HepG2 (cell line): ENCODE data around the gene TEX30. TPM values are rescaled to one million over a fixed set of nuclear protein-coding genes. Genes with fewer than 3 reads are reported as not detected.
A peak's percentile ranks its signal among the peaks of the same experiment; 100 is the strongest.

Experiments used
- HOXA5 ChIP-seq: sonication (generic); formaldehyde crosslinking; IDR thresholded peaks from 2 replicates; pipeline ENCODE4 v1.4.0; 2020; ENCODE audit warnings: missing genetic modification reagents
- NCOA1 ChIP-seq: sonication (generic); formaldehyde crosslinking; IDR thresholded peaks from 2 replicates; pipeline ENCODE4 v1.9.0; 2021; ENCODE audit warnings: missing genetic modification reagents
- NFYB ChIP-seq: sonication (generic); formaldehyde crosslinking; IDR thresholded peaks from 2 replicates; pipeline ENCODE4 v1.4.0; 2020; ENCODE audit warnings: missing genetic modification reagents
- PRMT3 ChIP-seq: sonication (generic); formaldehyde crosslinking; IDR thresholded peaks from 2 replicates; pipeline ENCODE4 v1.8.1; 2022; ENCODE audit warnings: low read depth, mild to moderate bottlenecking, moderate library complexity, missing genetic modification reagents, borderline replicate concordance
- RARA ChIP-seq: IDR thresholded peaks from 2 replicates; pipeline ENCODE4 v1.6.1; 2016; ENCODE audit warnings: missing genetic modification reagents, missing compliant biosample characterization
- YY1 ChIP-seq: IDR thresholded peaks from 2 replicates; pipeline ENCODE4 v1.6.1; 2011; ENCODE audit warnings: low read length, low read depth, moderate library complexity, mild to moderate bottlenecking; ENCODE audit not compliant: insufficient read depth, insufficient replicate concordance
- ZBTB34 ChIP-seq: sonication (generic); formaldehyde crosslinking; IDR thresholded peaks from 2 replicates; pipeline ENCODE4 v1.8.0; 2022; ENCODE audit warnings: mild to moderate bottlenecking, missing genetic modification reagents
- ZFP91 ChIP-seq: sonication (generic); formaldehyde crosslinking; IDR thresholded peaks from 2 replicates; pipeline ENCODE4 v1.9.0; 2022; ENCODE audit warnings: missing genetic modification reagents, mild to moderate bottlenecking, borderline replicate concordance
- ZGPAT ChIP-seq: IDR thresholded peaks from 2 replicates; pipeline ENCODE4 v1.6.1; 2016; ENCODE audit warnings: mild to moderate bottlenecking
- ZNF142 ChIP-seq: sonication (generic); formaldehyde crosslinking; IDR thresholded peaks from 2 replicates; pipeline ENCODE4 v1.4.0; 2020; ENCODE audit warnings: missing genetic modification reagents
- ZNF850 ChIP-seq: sonication (generic); formaldehyde crosslinking; conservative IDR thresholded peaks from 2 replicates; pipeline ENCODE4 v1.9.0; 2021; ENCODE audit warnings: mild to moderate bottlenecking, missing genetic modification reagents
- ZUFSP ChIP-seq: sonication (generic); formaldehyde crosslinking; IDR thresholded peaks from 2 replicates; pipeline ENCODE4 v1.9.0; 2021; ENCODE audit warnings: missing genetic modification reagents, mild to moderate bottlenecking, borderline replicate concordance
- polyA plus RNA-seq, 8 experiments: library from polyadenylated mRNA; depleted of rRNA in 3 of 8; stranded (reverse) in 7 of 8; unstranded in 1 of 8; fragments of >200 nt; fragmentation: Illumina TruSeq in 4 of 8; extraction: Trizol in 4 of 8; gene quantifications; 2 replicates each; pipeline versions ENCODE4 v1.2.1 to v1.2.3, GENCODE V29; 2011 to 2016; ENCODE audit warnings: low read depth in 4 of 8, missing spikeins in 1 of 8, mixed read lengths in 1 of 8; ENCODE audit not compliant: insufficient read depth in 1 of 8
- total RNA-seq, 5 experiments: library from RNA; depleted of rRNA; stranded (reverse); fragments of >200 nt; fragmentation: Illumina TruSeq; extraction: Trizol; gene quantifications; 2 replicates each; pipeline ENCODE4 v1.2.3, GENCODE V29; 2016; ENCODE audit warnings: low read depth in 1 of 5

The TEX30 gene
- total and polyA plus RNA-seq, 2 of the 13 experiments (the other 11 are each of a cell fraction or from before 2014, with no cell fraction given): 0.60 to 1.2 TPM

- peak; percentile 96 for TF ChIP-seq ZNF142
- TF ChIP-seq NCOA1: peak; percentile 69; the same call in 1 of the 2 replicates
- TF ChIP-seq ZGPAT: peak; percentile 66; the same call in 1 of the 2 replicates
- 0 out of 2 replicates have a peak, but pooled peaks have one; percentile 64 for TF ChIP-seq ZNF850
- peak; percentile 34; the same call in 1 of the 2 replicates for TF ChIP-seq RARA (CRISPR knock-in tag)
- peak; percentile 94 for TF ChIP-seq ZFP91 (CRISPR knock-in tag)
- TF ChIP-seq YY1: peak; percentile 61
- 0 out of 2 replicates have a peak, but pooled peaks have one; percentile 60 for TF ChIP-seq PRMT3 (CRISPR knock-in tag)
- peak; percentile 62; the same call in 1 of the 2 replicates for TF ChIP-seq HOXA5
- no peak for TF ChIP-seq ZBTB34 (CRISPR knock-in tag)
- no peak for TF ChIP-seq ZUFSP (CRISPR knock-in tag)
- TF ChIP-seq NFYB (CRISPR knock-in tag): peak; percentile 34; the same call in 1 of the 2 replicates
Measured at GRCh38 chr13:102800145-102801041, 26.8 kb upstream of the TEX30 start (continued).
